HG03558 (cell line): ENCODE results near the gene CMYA5.

Experiments
- ATAC-seq: cut with Tn5 transposase; IDR thresholded peaks from one replicate; pipeline ENCODE4 v1.9.1; 2021; ENCODE audit warnings: moderate number of reproducible peaks; ENCODE audit not compliant: unreplicated experiment; ENCODE audit errors: extremely low read depth

Gene CMYA5

GRCh38 chr5:79831381-79832309 lies 142.0 kb downstream of the CMYA5 start:
- ATAC-seq, result no peak

- no peak for ATAC-seq
Observed at GRCh38 chr5:79832911-79833310, 143.3 kb downstream of the CMYA5 start.

DNA sequence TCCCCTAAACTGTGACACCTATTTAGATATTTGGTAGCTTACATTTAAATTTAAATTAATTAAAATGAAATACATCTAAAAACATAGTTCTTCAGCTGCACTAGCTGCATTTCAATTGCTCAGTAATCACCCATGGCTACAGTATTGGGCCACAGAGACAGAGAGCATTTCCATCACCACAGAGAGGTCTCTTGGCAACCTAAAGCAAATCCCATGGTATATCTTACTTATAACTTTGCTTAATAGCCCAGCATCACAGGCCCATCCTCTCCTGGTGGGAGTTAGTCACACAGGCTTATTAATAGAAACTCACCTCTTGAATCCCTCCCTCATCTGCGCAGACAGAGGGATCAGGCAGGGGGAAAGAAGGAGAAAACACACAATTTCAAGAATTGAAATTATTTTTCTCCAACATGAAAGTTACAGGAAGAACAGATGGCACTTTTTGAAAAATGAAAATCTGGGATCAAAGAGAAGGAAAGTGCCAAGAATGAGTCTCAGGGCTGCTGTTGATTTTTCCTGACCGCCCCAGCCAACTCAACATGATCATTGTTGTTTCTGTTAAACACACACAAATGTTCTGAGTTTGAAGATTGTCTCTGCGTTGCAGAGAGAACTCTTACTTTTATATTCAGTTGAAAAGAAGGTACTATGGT lies 144.6 kb downstream of the CMYA5 start:
- no peak for ATAC-seq

- ATAC-seq, result no peak
Observed at GRCh38 chr5:79834754-79835714, 145.4 kb downstream of the CMYA5 start.

DNA sequence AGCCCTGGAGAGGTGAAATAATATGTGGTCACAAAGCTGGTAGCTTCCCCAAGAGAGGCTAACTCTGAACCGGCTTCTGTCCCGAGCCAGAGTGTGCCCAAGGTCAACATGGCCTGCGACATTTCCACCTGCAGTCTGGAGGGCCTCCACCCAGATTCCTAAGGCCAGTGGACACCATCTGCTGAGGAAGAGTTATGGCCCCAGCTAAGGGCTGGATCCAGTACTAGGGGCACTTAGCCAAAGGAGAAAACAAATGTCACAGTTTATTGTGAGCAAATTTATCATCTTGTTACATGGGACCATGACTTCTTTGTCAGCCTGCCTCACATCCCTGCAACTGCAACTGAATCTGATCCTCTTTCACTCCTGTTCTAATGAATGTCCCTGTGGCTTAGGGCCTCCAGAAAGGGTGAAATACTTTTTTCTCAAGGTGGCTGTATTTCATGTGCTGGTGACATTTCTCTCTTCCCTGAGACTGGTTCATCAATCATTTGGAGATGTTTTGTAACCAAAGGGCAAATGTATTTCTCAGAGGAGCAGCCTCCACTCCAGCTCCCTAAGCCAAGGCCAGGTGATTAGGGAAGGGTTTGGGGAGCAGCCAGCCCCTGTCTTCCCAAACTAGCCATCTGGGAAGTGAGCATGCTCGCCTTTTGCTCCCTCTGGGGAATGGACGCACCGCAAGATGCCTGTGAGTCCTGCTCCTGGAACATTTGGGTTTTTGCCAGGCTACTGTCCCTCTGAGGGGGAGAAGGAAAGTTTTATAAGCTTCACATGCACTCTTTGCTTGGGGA lies 148.3 kb downstream of the CMYA5 start:
- no peak for ATAC-seq

DNA sequence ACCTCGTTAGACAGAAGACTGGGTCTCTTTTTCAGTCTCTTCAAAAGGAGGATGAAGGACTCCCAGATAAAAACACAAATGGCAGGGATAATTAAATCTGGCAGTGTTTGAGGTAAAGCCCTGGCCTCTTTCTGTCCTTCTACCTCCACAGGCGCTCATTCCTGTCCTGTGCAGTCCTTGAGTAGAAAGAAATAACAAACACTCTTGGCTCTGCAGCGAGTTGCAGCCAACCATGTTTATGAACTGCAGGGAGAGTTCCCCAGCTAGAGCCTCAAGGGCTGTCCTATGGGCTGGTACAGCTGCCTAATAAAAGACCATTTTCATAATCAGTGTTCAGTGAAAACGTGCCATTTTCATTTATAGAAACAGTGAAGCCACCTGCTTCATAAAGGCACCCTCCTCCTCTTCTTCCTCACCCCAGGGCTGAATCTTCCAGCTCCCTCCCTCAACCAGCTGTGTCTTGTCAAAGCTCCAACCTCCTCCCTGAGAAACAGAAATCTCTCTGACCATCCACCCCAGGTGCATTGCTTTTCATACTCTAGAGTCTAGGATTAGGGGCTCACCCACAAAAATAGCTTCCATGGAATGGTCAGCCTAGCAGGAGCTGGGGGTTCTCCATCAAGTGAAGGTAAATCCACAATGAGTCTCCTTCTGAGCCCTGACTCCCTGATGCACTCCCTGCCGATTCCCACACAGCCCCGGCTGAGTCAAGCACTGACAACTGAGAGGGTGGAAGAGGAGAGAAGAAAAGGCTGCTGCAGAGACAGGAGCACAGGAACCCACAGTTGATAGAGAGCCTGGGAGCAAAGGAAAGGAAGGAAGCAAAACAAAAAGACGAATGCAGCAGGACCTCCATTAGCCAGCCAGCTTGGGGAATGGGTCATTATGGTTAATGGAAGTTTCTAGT lies 150.7 kb downstream of the CMYA5 start:
- ATAC-seq, result no peak

- no peak for ATAC-seq
Observed at GRCh38 chr5:79841172-79841571, 151.5 kb downstream of the CMYA5 start.

DNA sequence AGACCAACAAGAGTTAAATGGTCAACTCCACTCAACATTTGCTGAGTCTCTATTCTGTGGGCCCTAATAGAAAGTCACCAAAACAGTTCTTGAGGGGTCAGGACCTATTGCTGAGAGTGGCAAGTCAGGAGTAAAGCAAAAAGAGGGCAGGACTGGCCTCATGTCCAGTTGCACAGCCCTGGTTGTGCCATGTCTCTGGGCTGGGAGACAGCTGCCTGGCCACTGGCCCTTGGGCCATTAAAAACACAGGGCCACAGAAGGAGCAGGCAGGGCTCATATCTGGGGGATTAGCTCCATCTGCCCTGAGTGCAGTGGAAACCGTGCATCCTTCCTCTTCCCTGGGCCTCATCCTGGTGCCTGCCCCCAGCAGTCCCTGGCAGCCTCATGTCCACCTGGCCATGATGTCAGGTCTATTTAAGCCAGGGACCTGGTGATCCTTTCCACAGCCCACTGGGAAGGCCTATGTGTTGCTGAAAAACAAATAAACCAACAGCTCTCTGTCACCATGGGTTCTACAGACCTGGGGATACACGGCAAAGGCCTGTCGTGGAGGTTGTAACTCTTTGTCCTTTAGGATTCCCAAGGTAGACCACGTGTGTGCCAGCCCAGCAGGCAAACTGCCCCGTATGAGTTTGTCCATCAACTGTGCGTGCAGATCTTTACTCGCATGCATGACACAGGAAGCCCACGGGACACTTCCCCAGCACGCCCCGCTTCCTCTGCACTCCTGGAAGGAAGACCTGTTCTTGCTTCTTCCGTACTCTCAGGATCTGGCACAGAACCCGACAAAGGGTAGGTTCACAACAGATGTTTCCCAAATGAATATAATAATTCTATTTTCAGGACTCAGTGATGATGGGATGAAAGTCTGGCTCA lies 152.6 kb downstream of the CMYA5 start:
- ATAC-seq, result no peak

DNA sequence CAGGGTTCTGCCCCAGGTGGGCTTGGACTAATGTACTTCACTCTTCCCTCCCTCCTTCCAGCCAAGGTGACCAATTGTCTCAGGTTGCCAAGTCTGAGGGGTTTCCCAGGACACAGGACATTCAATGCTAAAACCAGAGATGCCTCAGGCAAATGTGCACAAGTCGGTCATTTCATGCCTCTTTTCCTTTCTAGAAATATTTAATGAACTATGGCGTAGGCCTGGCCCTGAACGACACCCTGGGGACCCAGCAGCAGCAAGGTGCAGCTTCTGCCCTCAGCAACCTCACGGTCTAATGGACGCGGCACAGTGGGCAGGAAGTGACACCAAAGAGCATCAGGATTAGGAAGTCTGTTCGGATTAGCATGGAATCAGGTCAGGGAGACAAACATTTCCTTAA lies 153.4 kb downstream of the CMYA5 start:
- no peak for ATAC-seq

- ATAC-seq, result no peak
Observed at GRCh38 chr5:79843450-79844388, 154.1 kb downstream of the CMYA5 start.

DNA sequence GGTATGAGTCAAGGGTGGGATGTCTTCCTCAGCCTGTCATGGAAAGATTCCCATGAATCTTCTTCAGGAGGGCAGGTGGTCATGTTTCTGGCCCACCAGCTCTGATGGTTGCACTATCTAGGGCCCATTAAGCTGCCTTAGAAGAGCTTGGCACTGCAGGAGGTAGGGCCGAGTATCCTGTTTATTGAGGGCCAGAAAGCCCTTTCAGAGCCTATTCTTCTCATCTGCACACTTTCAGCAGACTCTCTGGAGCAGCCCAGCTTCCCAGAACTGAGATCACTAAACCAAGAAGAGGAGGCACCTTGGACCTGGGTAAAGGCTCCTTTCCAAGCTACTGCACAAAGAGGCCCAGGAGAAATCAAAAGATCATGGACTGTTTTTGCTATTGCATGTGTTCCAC lies 154.9 kb downstream of the CMYA5 start:
- no peak for ATAC-seq

DNA sequence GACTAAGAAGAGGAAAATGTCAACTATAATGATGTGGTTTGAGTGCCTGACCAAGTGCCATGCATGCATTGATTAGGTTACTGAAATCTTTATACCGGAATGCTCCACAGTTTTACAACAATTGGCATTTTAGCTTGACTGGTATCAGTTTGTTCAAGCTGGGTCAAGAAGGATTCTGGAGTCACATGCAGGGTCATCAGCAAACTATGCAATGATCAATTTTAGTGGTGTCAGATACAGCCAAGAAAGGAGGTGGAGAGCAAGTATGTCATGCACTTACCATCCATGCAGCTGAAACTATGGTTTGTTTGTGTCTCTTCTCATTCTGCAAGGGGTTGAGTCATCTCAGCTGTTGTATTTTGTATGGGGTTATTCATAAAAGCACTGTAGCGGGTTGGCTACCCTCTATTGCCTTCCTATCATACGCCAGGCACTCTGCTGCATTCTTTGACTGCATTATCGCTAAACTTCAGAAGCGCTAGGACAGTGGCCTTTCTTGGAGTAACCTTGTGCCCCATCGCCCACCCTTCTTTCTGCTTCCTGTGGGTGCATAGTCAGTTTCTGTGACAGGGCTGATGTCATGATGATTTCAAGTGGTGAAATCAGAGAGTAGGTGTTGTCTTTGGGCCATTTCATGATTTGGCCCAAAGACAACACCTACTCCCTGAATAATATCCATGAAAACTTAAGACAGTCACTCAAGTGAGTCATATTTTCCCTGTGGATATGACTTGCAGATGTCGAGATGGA lies 156.0 kb downstream of the CMYA5 start:
- no peak for ATAC-seq

GRCh38 chr5:79846198-79846521 lies 156.5 kb downstream of the CMYA5 start:
- ATAC-seq, result no peak

- no peak for ATAC-seq
Observed at GRCh38 chr5:79847561-79847960, 157.9 kb downstream of the CMYA5 start.

GRCh38 chr5:79849061-79849460 lies 159.4 kb downstream of the CMYA5 start:
- no peak for ATAC-seq
